OCI-LY3 (cell line): ENCODE results near the gene ITGA3.

ENCODE experiments used
- H2AFZ ChIP-seq: fragments of 200-600, 300-600 bp; shearing (Covaris generic); 2 replicates; pipeline ENCODE4 v1.6.0; 2014; ENCODE audit warnings: antibody characterized with exemption, low read depth, low read length
- H3K27ac ChIP-seq: fragments of 200-600, 300-600 bp; sonication (generic); 2 replicates; pipeline ENCODE4 v1.5.1; 2014; ENCODE audit warnings: mild to moderate bottlenecking, low read length, moderate library complexity, mixed read lengths
- H3K27me3 ChIP-seq: fragments of 200-600, 300-600 bp; sonication (generic); 2 replicates; pipeline ENCODE4 v1.6.1; 2014; ENCODE audit warnings: low read depth, low read length, mixed read lengths
- H3K36me3 ChIP-seq: fragments of 200-600, 300-600 bp; sonication (generic); replicated peaks from 2 replicates; pipeline ENCODE3; 2014; ENCODE audit warnings: low read depth, low read length, mixed read lengths
- H3K4me1 ChIP-seq: fragments of 300-600, 200-600 bp; sonication (generic); 2 replicates; pipeline ENCODE4 v1.6.1; 2014; ENCODE audit warnings: low read length, mixed read lengths
- H3K4me2 ChIP-seq: fragments of 200-600, 300-600 bp; sonication (generic); 2 replicates; pipeline ENCODE4 v1.6.1; 2014; ENCODE audit warnings: low read length, mixed read lengths
- H3K4me3 ChIP-seq: fragments of 300-600, 200-600 bp; sonication (generic); 2 replicates; pipeline ENCODE4 v1.5.1; 2014; ENCODE audit warnings: antibody characterized with exemption, mild to moderate bottlenecking, low read length, moderate library complexity
- H3K79me2 ChIP-seq: fragments of 300-600, 200-600 bp; shearing (Covaris generic); 2 replicates; pipeline ENCODE4 v1.6.1; 2014; ENCODE audit warnings: mild to moderate bottlenecking, low read length, mixed read lengths
- H3K9ac ChIP-seq: fragments of 300-600, 200-600 bp; shearing (Covaris generic); 2 replicates; pipeline ENCODE4 v1.6.0; 2014; ENCODE audit warnings: mild to moderate bottlenecking, low read length, moderate library complexity
- H3K9me3 ChIP-seq: fragments of 200-600, 300-600 bp; shearing (Covaris generic); 2 replicates; pipeline ENCODE4 v1.6.1; 2014; ENCODE audit warnings: low read length, mixed read lengths; ENCODE audit not compliant: insufficient read depth
- H4K20me1 ChIP-seq: fragments of 200-600, 300-600 bp; sonication (generic); 2 replicates; pipeline ENCODE4 v1.6.1; 2016; ENCODE audit warnings: low read length, mixed read lengths; ENCODE audit not compliant: insufficient read depth
- CTCF ChIP-seq: fragments of 200-600, 300-600 bp; sonication (generic); IDR thresholded peaks from 2 replicates; pipeline ENCODE4 v1.5.1; 2014; ENCODE audit warnings: antibody characterized with exemption, low read length, low read depth
- EZH2phosphoT487 ChIP-seq: fragments of 200-600 bp; shearing (Covaris generic); IDR thresholded peaks from 2 replicates; pipeline ENCODE4 v1.6.1; 2018; ENCODE audit warnings: antibody characterized with exemption, mixed run types, low read depth

Gene ITGA3

GRCh38 chr17:50022463-50023130 is 33.3 kb upstream of the ITGA3 start:
- no peaks in the 10 kb centered on the region for H3K36me3 ChIP-seq
- TF ChIP-seq EZH2phosphoT487 (no peak), CTCF (no peak)
- H3K27ac ChIP-seq = no peak overlapping the region

DNA sequence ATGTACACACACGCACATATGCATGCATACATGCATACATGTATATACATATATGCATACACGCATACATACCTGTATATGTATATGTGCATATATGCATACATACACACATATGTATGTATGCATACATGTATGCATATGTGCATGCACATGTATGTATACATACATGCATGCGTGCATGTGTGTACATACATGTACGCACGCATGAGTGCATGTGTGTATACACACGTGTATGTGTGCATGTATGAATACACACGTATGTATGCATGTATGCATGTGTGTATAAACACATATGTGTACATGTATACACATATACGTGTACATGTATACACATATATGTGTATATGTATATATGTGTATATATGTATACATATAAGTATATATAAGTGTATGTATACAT is 32.4 kb upstream of the ITGA3 start:
- Histone ChIP-seq H3K36me3 (no peaks in the 10 kb centered on the region), H3K9me3 (no peaks in the 10 kb centered on the region; the same call in 1 of the 2 replicates), H2AFZ (no peak overlapping the region), H3K27me3 (no peaks in the 10 kb centered on the region; the same call in 1 of the 2 replicates), H3K4me3 (no peak overlapping the region), H3K4me1 (peaks cover 8% of the 10 kb centered on the region; the same call in 1 of the 2 replicates), H4K20me1 (no peaks in the 10 kb centered on the region), H3K9ac (no peak overlapping the region), H3K27ac (no peak overlapping the region), H3K79me2 (no peaks in the 10 kb centered on the region), H3K4me2 (no peak overlapping the region)
- no peak for TF ChIP-seq CTCF
- no peak for TF ChIP-seq EZH2phosphoT487

More at GRCh38 chr17:50022463-50023130, 33.3 kb upstream of the ITGA3 start:
- H2AFZ ChIP-seq = no peak overlapping the region
- no peaks in the 10 kb centered on the region for H3K79me2 ChIP-seq
- peaks cover 7% of the 10 kb centered on the region; the same call in 1 of the 2 replicates for H3K4me1 ChIP-seq
- no peaks in the 10 kb centered on the region for H4K20me1 ChIP-seq
- H3K4me2 ChIP-seq = no peak overlapping the region
- H3K27me3 ChIP-seq = no peaks in the 10 kb centered on the region; the same call in 1 of the 2 replicates
- H3K4me3 ChIP-seq = no peak overlapping the region
- H3K9me3 ChIP-seq = no peaks in the 10 kb centered on the region; the same call in 1 of the 2 replicates
- no peak overlapping the region for H3K9ac ChIP-seq

DNA sequence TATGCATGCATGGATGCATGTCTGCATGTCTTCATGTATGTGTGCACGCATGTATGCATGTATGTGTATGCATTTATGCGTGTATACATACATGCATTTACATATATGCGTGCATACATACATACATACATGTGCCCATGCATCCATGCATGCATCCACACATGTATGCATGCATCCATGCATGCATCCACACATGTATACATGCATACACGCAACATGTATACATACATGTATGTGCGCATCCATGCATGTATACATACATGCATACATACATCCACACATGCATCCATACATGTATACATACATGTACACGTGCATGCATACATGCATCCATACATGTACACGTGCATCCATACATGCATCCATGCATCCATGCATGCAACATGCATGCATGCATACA is 31.1 kb upstream of the ITGA3 start:
- H3K4me3 ChIP-seq = no peak overlapping the region
- H3K79me2 ChIP-seq = no peaks in the 10 kb centered on the region
- no peaks in the 10 kb centered on the region; the same call in 1 of the 2 replicates for H3K9me3 ChIP-seq
- no peaks in the 10 kb centered on the region; the same call in 1 of the 2 replicates for H3K27me3 ChIP-seq
- TF ChIP-seq CTCF = no peak
- TF ChIP-seq EZH2phosphoT487 = no peak
- H3K4me1 ChIP-seq = peaks cover 8% of the 10 kb centered on the region; the same call in 1 of the 2 replicates
- no peak overlapping the region for H3K4me2 ChIP-seq
- no peak overlapping the region for H3K9ac ChIP-seq
- no peak overlapping the region for H3K27ac ChIP-seq
- no peaks in the 10 kb centered on the region for H4K20me1 ChIP-seq
- H2AFZ ChIP-seq = no peak overlapping the region
- no peaks in the 10 kb centered on the region for H3K36me3 ChIP-seq

GRCh38 chr17:50026046-50026675 is 29.7 kb upstream of the ITGA3 start:
- Histone ChIP-seq H2AFZ (no peak overlapping the region), H3K4me2 (no peak overlapping the region)

More at GRCh38 chr17:50026046-50026675, 29.7 kb upstream of the ITGA3 start:
- no peak overlapping the region for H3K9ac ChIP-seq
- H3K36me3 ChIP-seq = no peaks in the 10 kb centered on the region
- H3K27ac ChIP-seq = no peak overlapping the region
- H3K4me3 ChIP-seq = no peak overlapping the region
- no peak for TF ChIP-seq CTCF
- TF ChIP-seq EZH2phosphoT487 = no peak
- no peaks in the 10 kb centered on the region for H4K20me1 ChIP-seq
- H3K4me1 ChIP-seq = peaks cover 8% of the 10 kb centered on the region; the same call in 1 of the 2 replicates
- no peaks in the 10 kb centered on the region for H3K79me2 ChIP-seq
- no peaks in the 10 kb centered on the region; the same call in 1 of the 2 replicates for H3K9me3 ChIP-seq
- H3K27me3 ChIP-seq = 0 out of 2 replicates have a peak, but pooled peaks cover 3% of the 10 kb centered on the region
